GM18507 (cell line): ENCODE results near the gene CDH24.
"Not testable (repeated sequence)": the region's sequence is repeated elsewhere in the genome, so short reads cannot be mapped to it uniquely, and the experiment has no call there.

Experiments used
- DNase-seq: peaks from one replicate; pipeline ENCODE4 v3.0.0; 2011; ENCODE audit warnings: low read depth; ENCODE audit not compliant: insufficient read length; ENCODE audit errors: extremely low spot score
- FAIRE-seq: peaks from 2 replicates; lab custom pipeline; 2011; peaks lifted over from hg19 to GRCh38; lab: Jason Lieb, UNC

Gene CDH24

GRCh38 chr14:23004274-23004673 is 53.0 kb downstream of the CDH24 start:
- DNase-seq, FAIRE-seq: not testable (repeated sequence)

- no peak for FAIRE-seq
Observed at GRCh38 chr14:23002592-23002991, 54.7 kb downstream of the CDH24 start.

GRCh38 chr14:23000860-23001259 is 56.5 kb downstream of the CDH24 start:
- no peak for DNase-seq
- FAIRE-seq, result no peak

More at GRCh38 chr14:23002592-23002991, 54.7 kb downstream of the CDH24 start:
- no peak for DNase-seq

- DNase-seq (no peak), FAIRE-seq (no peak)
Observed at GRCh38 chr14:22998329-22999012, 58.8 kb downstream of the CDH24 start.

GRCh38 chr14:22997676-22998323 is 59.5 kb downstream of the CDH24 start:
- FAIRE-seq, result no peak
- no peak for DNase-seq
